NK-92 (cell line): Measurements from ENCODE around the gene FHAD1.

Experiments used
- DNase-seq: peaks from one replicate; lab custom pipeline; 2025; ENCODE audit not compliant: unreplicated experiment; lab: John Stamatoyannopoulos, UW

FHAD1 gene

GRCh38 chr1:15218287-15219279 lies 28.4 kb upstream of the FHAD1 start:
- no peak for DNase-seq

- no peak for DNase-seq
Observed at GRCh38 chr1:15219280-15220023, 27.6 kb upstream of the FHAD1 start.

- no peak for DNase-seq
Observed at GRCh38 chr1:15220024-15220392, 27.0 kb upstream of the FHAD1 start.

GRCh38 chr1:15220825-15221431 lies 26.1 kb upstream of the FHAD1 start:
- DNase-seq: no peak

DNA sequence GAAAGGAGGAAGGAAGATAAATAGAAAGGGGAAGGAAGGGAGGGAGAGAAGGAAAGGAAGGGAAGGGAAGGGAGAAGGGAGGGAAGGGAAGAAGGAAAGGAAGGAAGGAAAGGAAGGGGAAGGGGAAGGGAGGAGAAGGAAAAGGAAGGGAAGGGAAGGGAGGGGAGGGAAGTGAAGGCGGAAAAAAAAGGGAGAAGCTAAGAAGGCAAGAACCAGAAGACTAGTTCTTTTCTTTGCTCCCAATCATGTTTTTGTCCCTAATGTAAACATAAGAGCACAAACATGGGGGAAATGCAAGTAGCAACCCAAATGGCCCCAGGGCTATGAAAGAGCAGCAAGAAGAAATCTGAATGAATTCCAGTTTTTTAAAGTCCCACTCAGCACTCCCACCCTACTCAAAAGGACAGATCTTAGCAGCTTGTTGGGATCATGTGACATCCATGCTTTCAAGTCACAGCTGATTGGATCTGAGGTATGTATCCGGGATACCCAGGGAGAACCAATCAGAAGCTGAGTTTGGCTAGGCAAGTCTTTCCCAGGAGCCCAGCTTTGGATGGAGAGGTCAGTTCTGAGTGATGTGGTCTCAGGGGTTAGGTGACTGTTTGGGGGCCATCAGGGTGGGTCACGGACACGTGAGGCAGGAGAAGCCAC lies 24.2 kb upstream of the FHAD1 start:
- no peak for DNase-seq

DNA sequence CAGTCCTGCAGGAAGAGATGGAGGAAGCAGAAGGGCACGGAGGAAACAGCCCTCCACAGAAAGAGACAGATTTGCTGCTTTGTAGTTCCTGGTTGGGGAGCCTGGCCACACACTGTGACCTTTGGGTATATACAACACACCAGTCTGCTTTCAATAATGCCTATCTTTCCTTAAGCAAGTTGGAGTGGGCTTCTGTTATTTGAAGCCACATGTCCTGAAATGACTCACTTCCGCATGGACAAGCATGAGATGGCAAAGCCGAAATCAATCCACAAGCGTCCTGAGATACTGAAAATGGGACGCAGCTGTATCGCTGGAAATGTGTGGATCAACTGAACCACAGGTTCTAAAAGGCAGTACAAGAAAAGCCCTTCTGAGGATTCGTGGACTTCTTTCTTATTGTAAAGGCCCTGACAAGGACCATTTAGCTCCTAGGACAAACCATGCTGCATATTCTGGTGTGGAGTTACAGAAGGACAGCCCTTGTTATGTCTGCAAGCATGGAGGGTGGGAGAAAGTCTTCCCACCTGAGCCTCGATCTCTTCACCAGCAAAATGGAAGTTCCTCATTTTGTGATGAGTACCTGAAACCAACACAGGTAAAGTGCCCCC lies 22.7 kb upstream of the FHAD1 start:
- no peak for DNase-seq

- DNase-seq: no peak
Observed at GRCh38 chr1:15224974-15225373, 22.0 kb upstream of the FHAD1 start.

DNA sequence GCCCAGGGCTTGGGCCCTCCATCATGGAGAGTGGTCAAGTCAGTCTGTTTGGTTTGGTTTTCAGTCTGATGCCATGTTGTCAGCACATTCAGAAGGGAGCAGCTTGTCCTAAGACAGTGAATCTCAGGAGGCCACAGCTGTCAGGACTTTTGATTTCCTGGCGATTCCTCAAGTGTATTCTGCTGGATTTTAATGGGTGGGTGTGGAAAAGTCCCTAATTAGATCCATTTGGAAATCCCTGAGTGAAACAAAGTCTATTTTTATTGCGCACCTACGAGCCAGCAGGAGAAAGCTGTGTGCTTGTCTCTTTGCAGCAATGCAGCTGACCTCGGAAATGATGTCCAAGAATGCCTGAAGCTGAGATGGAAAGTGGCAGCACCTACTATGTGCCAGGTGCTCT lies 21.6 kb upstream of the FHAD1 start:
- no peak for DNase-seq

DNA sequence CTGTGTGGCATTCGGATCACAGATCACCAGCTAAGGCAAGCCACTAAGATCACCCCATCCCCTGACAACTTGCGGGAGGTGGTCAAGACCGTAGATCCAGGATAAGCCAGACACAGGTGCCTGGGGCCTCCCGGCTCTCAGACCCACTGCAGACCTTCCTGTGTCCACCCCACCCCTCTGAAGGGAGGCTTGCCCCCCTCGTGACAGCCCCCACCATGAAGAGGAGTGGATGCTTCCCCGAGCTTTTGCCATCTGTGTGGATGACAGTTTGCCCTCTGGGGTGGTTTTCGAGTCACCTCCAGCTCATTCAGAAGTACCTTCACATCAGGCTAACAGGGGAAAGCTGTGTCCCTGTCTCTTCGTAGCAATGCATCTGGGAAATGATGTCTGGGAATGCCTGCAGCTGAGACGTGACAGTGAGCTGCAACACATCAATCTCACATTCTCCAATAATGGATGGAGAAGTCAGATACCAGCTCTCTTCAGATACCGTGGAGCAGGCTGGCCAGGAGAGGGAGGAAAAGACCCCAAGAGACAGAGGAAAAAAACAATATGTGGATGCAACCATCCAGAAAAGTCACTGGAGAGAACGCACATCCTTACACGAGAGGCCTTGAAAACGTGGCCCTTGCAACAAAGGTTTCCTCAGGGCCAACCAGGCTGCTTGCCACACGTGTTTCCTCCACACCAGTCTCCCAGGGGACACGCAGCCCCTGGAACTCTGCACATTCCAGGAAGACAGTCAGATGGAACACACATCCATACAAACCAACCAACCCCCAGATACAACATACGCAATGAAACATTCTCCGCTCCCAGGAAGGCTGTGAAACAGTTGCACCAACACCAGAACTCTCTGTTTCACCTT lies 20.4 kb upstream of the FHAD1 start:
- no peak for DNase-seq

DNA sequence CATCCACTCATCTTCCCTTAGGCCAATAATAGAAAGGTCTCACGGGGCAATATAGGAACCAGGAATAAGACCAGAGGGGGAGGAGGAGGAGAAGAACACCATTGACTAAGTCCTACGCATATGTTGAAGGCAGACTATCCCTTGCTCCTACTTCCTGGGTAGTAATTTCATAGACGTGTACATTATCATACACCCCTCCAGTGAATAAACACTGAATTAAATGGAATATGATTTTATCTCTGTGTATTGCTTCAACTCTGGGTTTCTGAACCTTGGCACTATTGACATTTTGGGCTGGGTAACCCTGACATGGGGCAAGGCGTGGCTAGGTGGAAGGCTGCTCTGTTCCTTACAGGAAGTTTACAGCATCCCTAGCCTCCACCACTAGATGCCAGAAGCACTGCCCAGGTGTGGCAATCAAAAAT lies 17.3 kb upstream of the FHAD1 start:
- no peak for DNase-seq

DNA sequence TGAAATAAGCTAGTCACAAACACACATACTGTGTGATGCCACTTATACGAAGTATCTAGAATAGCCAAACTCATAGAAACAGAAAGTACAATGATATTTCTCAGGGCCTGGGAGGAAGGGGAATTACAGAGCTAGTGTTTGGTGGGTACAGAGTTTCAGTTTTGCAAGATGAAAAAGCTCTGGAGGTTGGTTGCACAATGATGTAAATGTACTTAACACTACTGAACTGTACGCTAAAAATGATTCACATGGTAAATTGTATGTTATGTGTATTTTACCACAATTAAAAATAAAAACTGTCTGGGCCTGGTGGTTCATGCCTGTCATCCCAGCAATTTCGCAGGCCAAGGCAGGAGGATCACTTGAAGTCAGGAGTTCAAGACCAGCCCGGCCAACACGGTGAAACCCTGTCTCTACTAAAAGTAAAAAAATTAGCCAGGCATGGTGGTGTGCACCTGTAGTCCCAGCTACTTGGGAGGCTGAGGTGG lies 15.3 kb upstream of the FHAD1 start:
- DNase-seq: no peak

DNA sequence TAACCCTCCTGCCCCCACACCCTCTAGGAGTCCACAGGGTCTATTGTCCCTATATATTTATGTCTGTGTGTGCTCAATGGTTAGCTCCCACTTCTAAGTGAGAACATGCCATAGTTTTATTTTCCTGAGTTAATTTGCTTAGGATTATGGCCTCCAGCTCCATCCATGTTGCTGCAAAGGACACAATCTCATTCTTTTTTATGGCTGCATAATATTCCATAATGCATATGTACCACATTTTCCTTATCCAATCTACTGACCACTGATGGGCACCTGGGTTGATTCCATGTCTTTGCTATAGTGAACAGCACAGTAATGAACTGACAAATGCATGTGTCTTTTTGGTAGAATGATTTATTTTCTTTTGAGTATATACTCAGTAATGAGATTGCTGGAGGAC lies 13.3 kb upstream of the FHAD1 start:
- no peak for DNase-seq

GRCh38 chr1:15236321-15236721 lies 10.7 kb upstream of the FHAD1 start:
- no peak for DNase-seq

DNA sequence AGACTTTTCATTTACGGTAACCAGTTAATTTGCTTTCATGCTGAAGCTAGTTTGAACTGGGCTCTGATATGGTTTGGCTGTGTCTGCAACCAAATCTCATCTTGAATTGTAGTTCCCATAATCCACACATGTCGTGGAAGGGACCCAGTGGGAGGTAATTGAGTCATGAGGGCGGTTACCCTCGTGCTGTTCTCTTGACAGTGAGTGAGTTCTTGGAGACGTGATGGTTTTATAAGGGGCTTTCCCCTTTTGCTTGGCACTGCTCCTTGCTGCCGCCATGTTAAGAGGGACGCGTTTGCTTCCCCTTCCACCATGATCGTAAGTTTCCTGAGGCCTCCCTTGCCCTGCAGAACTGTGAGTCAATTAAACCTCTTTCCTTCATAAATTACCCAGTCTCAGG lies 10.3 kb upstream of the FHAD1 start:
- no peak for DNase-seq

DNA sequence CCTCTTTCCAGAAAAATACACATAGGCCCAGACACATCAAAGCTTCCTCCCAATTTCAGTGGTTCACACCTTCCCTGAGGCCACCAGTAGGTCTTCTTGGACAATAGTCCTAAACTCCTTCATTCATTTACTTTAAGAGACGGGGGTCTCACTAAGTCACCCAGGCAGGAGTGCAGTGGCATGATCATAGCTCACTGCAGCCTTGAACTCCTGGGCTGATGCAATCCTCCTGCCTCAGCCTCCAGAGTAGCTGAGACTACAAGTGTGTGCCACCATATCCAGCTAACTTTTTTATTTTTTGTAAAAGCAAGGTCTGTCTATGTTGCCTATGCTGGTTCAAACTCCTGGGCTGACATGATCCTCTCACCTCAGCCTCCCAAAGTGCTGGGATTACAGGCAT lies 8.2 kb upstream of the FHAD1 start:
- DNase-seq: no peak

GRCh38 chr1:15242766-15243165 lies 4.3 kb upstream of the FHAD1 start:
- no peak for DNase-seq

- no peak for DNase-seq
Observed at GRCh38 chr1:15243275-15244043, 3.6 kb upstream of the FHAD1 start.

GRCh38 chr1:15244813-15245212 lies 2.2 kb upstream of the FHAD1 start:
- DNase-seq: no peak
